Measurements from ENCODE around the gene MRPL45. TPM values are rescaled to one million over a fixed set of nuclear protein-coding genes. Genes with fewer than 3 reads are reported as not detected.
A peak's percentile ranks its signal among the peaks of the same experiment; 100 is the strongest.

Gene MRPL45
- total and polyA plus RNA-seq, 2 donors: 26.9 to 33.9 TPM

DNA sequence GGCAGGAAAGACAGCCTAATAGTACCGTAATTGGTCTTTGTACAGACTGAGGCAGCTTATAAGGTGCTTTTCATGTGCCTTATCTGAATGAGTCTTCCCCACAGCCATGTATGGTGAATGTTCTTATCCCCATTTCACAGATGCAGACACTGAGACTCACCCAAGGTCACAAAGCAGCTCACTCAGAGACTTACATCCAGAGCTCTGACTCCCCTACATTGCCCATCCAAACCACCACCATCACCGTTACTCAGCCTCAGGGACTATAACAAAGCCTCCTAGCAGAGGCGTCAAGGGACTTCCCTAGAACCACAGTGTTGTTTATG is 47.4 kb downstream of the MRPL45 start:
- Histone ChIP-seq H3K27ac (ENCODE audit: low read depth) (no peak overlapping the region), H3K4me3 (ENCODE audit: low read depth, low read length) (no peak overlapping the region), H3K36me3 (ENCODE audit: insufficient read depth) (no peaks in the 10 kb centered on the region), H3K4me1 (ENCODE audit: insufficient read depth) (no peaks in the 10 kb centered on the region)
- DNase-seq (ENCODE audit: extremely low spot score): no peak
- 86% methylated on average over 3 of the region's 3 CpGs for WGBS

DNA sequence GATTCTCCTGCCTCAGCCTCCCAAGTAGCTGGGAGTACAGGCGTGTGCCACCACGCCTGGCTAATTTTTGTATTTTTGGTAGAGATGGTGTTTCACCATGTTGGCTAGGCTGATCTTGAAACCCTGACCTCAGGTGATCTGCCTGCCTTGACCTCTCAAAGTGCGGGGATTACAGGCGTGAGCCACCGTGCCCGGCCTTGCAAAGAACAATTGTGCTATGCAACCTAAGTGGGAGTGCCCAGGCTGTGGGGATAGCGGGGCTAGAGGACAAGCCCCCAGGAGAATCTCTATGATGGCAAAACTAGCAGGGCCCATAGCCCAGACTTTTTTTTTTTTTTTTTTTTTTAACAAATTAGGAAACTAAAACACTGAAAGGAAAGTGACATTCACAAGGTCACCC is 48.8 kb downstream of the MRPL45 start:
- Histone ChIP-seq H3K27ac (ENCODE audit: low read depth) (no peak overlapping the region), H3K4me3 (ENCODE audit: low read depth, low read length) (no peak overlapping the region), H3K4me1 (ENCODE audit: insufficient read depth) (no peaks in the 10 kb centered on the region), H3K36me3 (ENCODE audit: insufficient read depth) (no peaks in the 10 kb centered on the region)
- no peak for DNase-seq (ENCODE audit: extremely low spot score)
- 94% methylated on average over 7 of the region's 7 CpGs for WGBS

DNA sequence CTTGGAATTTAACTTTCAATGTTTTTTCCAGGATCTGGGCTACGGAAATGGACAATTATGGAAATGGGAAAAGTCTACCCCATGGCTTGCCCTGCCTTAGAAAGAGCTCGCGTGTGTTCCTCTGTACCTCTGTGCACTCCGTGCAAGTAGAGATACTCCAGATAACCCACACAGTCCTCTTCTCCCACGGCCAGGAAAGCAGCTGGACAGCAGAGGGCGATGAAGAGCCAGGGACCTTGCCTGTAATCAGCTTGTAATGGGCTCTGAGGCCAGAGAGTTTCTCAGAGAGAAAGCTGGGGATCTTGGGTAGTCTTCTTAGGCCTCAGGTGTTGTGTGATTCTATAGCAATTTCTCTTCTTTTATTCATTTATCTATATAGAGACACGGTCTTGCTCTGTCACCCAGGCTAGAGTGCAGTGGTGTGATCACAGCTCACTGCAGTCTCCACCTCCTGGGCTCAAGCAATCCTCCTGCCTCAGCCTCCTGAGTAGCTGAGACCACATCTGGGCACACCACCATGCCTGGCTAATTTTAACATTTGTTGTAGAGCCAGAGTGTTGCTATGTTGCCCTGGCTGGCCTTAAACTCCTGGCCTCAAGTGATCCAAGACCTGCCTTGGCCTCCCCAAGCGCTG is 52.2 kb downstream of the MRPL45 start:
- Histone ChIP-seq H3K4me3 (ENCODE audit: low read depth, low read length) (no peak overlapping the region), H3K36me3 (ENCODE audit: insufficient read depth) (no peaks in the 10 kb centered on the region), H3K27ac (ENCODE audit: low read depth) (no peak overlapping the region), H3K4me1 (ENCODE audit: insufficient read depth) (peaks cover under 1% of the 10 kb centered on the region)
- 15% methylated on average over 8 of the region's 8 CpGs for WGBS
- peak; percentile 58 for DNase-seq (ENCODE audit: extremely low spot score)

DNA sequence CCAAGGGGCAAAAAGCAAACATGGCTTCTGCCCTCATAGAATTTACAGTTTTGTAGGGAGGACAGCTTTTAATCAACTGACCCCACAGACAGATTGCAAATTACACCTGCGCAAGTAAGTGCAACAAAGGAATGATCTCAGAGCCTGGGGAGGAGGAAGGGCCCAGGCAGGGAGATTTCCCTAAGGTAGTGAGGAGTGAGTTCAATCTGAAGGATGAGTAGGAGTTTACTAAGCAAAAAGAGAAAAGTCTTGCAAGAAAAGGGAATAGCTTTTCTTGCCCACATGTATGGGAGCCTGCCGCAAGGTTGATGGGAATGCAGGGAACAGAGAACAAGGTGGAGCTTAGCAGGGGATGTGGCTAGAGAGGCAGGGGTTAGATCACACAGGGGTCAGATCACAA is 53.1 kb downstream of the MRPL45 start:
- no peak for DNase-seq (ENCODE audit: extremely low spot score)
- Histone ChIP-seq H3K36me3 (ENCODE audit: insufficient read depth) (no peaks in the 10 kb centered on the region), H3K27ac (ENCODE audit: low read depth) (no peak overlapping the region), H3K4me1 (ENCODE audit: insufficient read depth) (peaks cover 3% of the 10 kb centered on the region), H3K4me3 (ENCODE audit: low read depth, low read length) (no peak overlapping the region)
- 94% methylated on average over 2 of the region's 2 CpGs for WGBS

DNA sequence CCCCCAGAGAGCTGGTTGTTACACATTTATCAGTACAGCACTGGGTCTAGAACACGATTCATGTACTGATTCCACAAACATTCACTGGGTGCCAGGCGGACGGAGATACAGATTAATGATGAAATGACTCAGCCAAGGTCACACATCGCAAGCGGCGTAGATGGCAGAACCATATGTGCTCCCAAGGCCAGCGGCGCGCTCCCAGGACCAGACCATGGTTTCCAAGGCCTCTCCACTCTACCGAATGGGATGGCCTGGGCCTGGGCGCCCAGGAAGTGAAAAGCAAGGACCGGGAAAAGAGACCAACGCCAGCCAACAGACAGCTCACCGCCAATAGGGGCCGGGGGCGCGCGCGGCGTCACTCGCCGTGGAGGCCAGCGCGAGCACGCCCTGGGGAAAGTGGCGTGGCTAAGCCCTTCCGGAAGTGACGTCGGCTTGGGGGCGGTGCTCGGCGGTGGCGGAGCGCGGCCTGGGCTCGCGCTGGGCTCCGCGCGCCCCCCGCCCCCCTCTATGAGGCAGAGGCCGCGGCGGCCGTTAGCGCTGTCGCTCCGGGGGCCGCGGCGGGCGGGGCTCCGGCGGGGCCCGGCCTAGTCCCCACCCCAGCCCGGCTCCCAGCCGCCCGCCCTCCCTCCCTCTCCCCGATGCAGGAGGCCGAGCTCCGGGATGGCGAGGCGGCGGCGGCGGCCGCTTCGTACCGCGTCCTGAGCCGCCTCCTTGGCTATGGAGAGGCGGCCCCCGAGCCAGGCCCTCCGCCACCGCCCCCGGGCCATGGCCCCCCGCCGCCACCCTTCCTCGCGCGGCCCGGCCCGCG is 54.6 kb downstream of the MRPL45 start, which contains the start of gene SOCS7:
Gene SOCS7 (plus strand): TSS at position 433 of the 811 bp plus-strand sequence. CDS start 209 bp downstream, at position 642.
- Histone ChIP-seq H3K27ac (ENCODE audit: low read depth) (peak within 1 kb of the TSS; percentile 28), H3K4me3 (ENCODE audit: low read depth, low read length) (peak within 1 kb of the TSS; percentile 95), H3K4me1 (ENCODE audit: insufficient read depth) (peaks cover 3% of the 10 kb centered on the region), H3K36me3 (ENCODE audit: insufficient read depth) (no peaks in the 10 kb centered on the region)
- peak; percentile 72 for DNase-seq (ENCODE audit: extremely low spot score)
- 4% methylated on average over 84 of the region's 84 CpGs for WGBS

DNA sequence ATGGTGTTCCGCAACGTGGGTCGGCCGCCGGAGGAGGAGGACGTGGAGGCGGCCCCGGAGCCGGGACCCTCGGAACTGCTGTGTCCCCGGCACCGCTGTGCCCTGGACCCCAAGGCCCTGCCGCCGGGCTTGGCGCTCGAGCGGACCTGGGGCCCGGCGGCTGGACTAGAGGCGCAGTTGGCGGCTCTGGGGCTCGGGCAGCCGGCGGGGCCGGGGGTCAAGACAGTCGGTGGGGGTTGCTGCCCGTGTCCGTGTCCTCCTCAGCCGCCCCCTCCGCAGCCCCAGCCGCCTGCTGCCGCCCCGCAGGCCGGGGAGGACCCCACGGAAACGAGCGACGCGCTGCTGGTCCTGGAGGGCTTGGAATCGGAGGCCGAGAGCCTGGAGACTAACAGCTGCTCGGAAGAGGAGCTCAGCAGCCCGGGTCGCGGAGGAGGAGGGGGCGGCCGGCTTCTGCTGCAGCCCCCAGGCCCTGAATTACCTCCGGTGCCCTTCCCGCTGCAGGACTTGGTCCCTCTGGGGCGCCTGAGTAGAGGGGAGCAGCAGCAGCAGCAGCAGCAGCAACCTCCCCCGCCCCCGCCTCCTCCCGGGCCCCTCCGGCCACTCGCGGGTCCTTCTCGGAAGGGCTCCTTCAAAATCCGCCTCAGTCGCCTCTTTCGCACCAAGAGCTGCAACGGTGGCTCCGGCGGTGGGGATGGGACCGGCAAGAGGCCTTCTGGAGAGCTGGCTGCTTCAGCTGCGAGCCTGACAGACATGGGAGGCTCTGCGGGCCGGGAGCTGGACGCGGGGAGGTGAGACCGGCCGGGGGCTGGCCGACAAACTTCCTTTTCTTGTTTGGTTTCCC is 55.5 kb downstream of the MRPL45 start:
- no peaks in the 10 kb centered on the region for H3K36me3 ChIP-seq (ENCODE audit: insufficient read depth)
- DNase-seq (ENCODE audit: extremely low spot score): no peak
- peak overlapping the region; percentile 95 for H3K4me3 ChIP-seq (ENCODE audit: low read depth, low read length)
- under 1% methylated on average over 72 of the region's 72 CpGs for WGBS
- no peak overlapping the region for H3K27ac ChIP-seq (ENCODE audit: low read depth)
- H3K4me1 ChIP-seq (ENCODE audit: insufficient read depth): peaks cover 3% of the 10 kb centered on the region

DNA sequence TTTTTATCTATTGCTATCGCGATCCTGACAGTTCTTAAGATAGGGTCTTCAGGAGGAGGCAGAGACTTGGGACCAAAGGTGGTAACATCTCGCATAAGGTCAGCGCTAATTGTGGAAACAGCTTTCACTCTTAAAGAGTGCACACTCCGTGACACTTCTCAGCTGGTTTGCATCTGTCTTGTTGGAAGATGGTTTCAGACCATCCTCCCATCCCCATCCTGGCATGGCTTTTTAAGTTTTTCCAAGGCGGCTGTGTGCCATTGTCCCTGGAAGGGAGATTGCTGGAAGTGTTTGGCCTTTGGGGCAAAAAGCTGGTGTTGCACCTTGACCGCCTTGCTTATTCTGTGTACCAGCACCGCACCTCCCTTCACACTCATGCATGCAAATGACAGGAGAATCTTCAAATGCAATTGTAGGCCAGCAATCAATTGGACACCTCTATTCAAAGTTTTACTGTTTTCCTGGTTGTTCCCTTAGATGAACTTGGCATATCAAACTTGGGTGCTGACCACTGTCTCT is 56.2 kb downstream of the MRPL45 start:
- peaks cover 3% of the 10 kb centered on the region for H3K4me1 ChIP-seq (ENCODE audit: insufficient read depth)
- WGBS: 13% methylated on average over 8 of the region's 8 CpGs
- no peak for DNase-seq (ENCODE audit: extremely low spot score)
- peak overlapping the region; percentile 95 for H3K4me3 ChIP-seq (ENCODE audit: low read depth, low read length)
- H3K27ac ChIP-seq (ENCODE audit: low read depth): no peak overlapping the region
- no peaks in the 10 kb centered on the region for H3K36me3 ChIP-seq (ENCODE audit: insufficient read depth)

DNA sequence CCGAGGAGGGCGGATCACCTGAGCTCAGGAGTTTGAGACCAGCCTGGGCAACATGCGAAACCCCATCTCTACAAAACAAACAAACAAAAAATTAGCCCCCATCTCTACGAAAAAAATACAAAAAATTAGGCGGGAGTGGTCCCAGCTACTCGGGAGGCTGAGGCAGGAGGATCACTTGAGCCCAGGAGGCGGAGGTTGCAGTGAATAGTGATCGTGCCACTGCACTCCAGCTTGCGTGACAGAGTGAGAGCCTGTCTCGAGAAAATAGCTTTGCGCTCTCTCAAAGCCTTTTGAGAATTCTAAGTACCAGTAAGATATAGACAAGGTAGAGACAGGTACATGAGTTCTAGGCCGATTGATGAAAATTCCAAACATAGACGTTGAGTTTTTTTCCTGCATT is 56.7 kb downstream of the MRPL45 start:
- Histone ChIP-seq H3K4me1 (ENCODE audit: insufficient read depth) (peaks cover 4% of the 10 kb centered on the region), H3K27ac (ENCODE audit: low read depth) (no peak overlapping the region), H3K4me3 (ENCODE audit: low read depth, low read length) (no peak overlapping the region), H3K36me3 (ENCODE audit: insufficient read depth) (no peaks in the 10 kb centered on the region)
- WGBS: 75% methylated on average over 13 of the region's 13 CpGs
- DNase-seq (ENCODE audit: extremely low spot score): no peak

DNA sequence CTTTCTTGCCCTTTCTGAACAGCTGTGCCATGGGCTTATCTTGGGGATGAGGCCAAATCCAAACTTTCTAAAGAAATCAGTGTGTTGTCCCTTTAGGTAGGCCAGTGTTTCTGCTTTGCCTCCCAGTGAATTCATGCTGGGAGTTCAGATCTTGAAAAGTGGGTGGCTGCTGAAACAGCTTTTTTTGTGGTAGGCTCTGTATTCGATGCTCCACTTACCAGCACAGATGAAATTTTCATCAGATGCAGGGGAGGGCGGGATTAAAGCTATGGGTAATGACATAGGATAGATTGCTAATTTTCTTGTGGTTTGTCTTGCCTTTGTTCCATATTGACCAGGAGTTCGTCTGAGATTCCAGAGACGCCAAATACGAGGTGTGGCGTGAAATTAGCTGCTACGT is 57.5 kb downstream of the MRPL45 start:
- H3K4me3 ChIP-seq (ENCODE audit: low read depth, low read length): no peak overlapping the region
- no peak for DNase-seq (ENCODE audit: extremely low spot score)
- 79% methylated on average over 7 of the region's 7 CpGs for WGBS
- peaks cover 7% of the 10 kb centered on the region for H3K4me1 ChIP-seq (ENCODE audit: insufficient read depth)
- no peak overlapping the region for H3K27ac ChIP-seq (ENCODE audit: low read depth)
- no peaks in the 10 kb centered on the region for H3K36me3 ChIP-seq (ENCODE audit: insufficient read depth)

DNA sequence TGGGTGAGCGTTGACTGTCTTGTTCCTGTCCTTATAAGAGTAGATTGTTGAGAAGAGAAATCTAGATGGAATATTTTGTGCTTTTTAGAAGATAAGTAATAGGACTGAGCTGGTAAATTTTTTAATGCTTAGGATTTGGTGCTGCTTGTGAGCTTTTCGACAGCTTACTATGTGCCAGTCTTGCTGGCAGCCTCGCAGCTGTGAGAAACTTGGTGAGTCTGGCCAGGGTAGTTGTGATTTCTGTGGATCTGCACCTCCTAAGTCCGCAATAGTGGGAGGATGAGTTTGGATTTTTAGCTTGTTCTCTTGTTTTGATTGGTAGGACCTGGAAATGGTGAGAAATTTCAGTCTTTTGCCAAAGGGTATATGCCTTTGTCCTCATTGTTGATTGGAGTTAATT is 58.3 kb downstream of the MRPL45 start:
- peaks cover 7% of the 10 kb centered on the region for H3K4me1 ChIP-seq (ENCODE audit: insufficient read depth)
- DNase-seq (ENCODE audit: extremely low spot score): no peak
- H3K27ac ChIP-seq (ENCODE audit: low read depth): no peak overlapping the region
- no peak overlapping the region for H3K4me3 ChIP-seq (ENCODE audit: low read depth, low read length)
- 80% methylated on average over 4 of the region's 4 CpGs for WGBS
- no peaks in the 10 kb centered on the region for H3K36me3 ChIP-seq (ENCODE audit: insufficient read depth)

DNA sequence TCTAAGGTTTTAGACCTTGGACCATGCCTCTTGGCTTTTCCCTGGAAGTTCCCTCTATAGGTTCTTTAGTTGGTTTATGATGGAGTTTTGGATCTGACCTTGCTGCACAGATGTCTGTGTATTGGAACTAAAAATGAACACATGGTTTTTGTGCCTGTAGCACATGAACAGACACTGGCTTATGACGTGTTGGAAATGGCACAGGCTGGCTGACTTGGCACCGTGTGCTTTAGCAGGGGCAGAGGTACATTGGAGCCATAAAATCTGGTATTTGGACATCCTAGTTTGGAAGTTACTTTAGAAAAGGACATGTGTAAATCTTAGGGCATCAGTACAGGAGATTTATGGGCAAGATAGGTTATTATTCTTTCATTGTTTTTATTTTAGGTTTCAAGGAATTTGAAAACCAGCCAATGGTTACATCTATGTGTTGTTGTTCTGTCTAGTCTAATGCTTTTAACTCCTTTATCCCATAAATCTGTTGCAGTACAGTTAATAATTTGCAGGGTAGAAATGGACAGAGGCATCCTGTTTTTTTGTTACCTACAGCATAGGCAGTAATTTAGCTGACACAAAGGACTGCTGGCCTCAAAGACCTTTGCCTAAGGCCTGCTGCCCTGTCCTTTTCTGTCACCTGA is 60.6 kb downstream of the MRPL45 start:
- Histone ChIP-seq H3K4me1 (ENCODE audit: insufficient read depth) (peaks cover 7% of the 10 kb centered on the region), H3K27ac (ENCODE audit: low read depth) (no peak overlapping the region), H3K4me3 (ENCODE audit: low read depth, low read length) (no peak overlapping the region), H3K36me3 (ENCODE audit: insufficient read depth) (no peaks in the 10 kb centered on the region)
- 24% methylated on average over 2 of the region's 2 CpGs for WGBS
- no peak for DNase-seq (ENCODE audit: extremely low spot score)

DNA sequence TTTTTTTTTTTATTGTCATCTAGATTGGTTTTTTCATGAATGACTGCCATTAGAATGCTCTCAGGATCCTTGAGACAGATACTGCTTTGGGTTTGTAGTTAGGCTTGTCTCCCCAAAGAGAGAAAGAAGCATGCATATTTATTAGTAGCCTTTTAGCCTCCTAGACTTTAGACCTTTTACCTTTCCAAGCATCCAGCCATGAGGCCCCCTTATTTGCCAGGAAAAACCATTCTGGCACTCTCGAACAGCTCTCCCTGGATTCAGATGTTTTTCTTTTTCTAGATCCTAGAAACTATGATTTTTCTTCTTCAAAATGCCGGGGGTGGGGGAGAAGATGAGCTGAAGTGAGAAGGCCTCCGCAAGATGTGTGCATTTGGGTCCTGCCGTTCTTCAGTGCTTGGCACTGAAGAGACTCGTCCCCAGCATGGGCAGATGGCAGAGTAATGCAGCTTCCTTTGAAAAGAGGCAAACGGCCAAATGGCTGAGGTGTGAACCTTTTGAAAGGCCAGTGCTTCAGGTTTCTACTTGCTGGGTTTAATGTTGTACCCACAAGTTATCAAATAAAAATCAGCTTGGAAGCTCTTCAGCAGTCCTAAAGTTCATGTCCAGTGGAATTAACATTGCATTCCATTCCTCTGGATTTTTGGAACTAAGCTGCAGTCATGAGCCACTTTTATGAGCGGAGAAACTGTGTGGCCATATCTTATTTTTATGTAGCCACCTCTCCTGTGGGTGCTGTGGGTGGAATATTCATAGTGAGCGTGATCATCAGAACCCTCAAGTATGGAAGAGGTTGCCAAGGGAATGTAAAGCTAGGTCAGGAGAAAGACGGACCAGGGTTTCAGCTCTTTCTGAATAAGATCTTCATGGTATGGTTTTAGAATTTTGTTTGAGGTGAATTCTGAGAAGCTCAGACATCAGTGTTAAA is 61.9 kb downstream of the MRPL45 start:
- Histone ChIP-seq H3K4me1 (ENCODE audit: insufficient read depth) (peaks cover 7% of the 10 kb centered on the region), H3K4me3 (ENCODE audit: low read depth, low read length) (no peak overlapping the region), H3K36me3 (ENCODE audit: insufficient read depth) (no peaks in the 10 kb centered on the region), H3K27ac (ENCODE audit: low read depth) (no peak overlapping the region)
- 42% methylated on average over 9 of the region's 9 CpGs for WGBS
- DNase-seq (ENCODE audit: extremely low spot score): no peak
